ENCODE results near the gene ST6GALNAC6. TPM values are rescaled to one million over a fixed set of nuclear protein-coding genes. Genes with fewer than 3 reads are reported as not detected.

Gene ST6GALNAC6
- total and polyA plus RNA-seq, 2 donors (not counting 1 experiment from before 2014, with no cell fraction given): 68.0 to 126 TPM

DNA sequence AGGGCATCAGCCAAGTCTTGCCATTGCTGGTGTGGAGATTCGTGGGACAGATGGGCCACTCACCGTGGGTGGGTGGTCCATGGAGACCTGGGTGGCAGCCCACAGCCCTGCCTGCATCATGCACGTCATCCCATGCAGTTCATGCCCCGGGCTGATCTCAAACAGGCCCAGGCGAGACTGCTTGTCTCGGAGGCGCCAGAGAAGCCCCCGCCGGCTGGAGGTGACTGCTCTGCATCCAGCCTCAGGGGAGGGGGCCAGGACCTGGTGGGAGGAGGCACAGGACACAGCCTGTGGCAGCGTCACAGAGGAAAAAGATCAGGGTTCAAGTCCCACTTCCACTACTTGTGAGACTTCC, 30.2 kb upstream of the ST6GALNAC6 start:
- no peak overlapping the region for H3K4me2 ChIP-seq (replicated peaks; ENCODE audit: low read depth, low read length, poor library complexity, severe bottlenecking)
- ChIA-PET POLR2A (interaction anchor here (1.0 kb wide), 1 partner anchor 158 kb away, joined by 4 read pairs; no protein-coding TSS in a partner anchor), CTCF (interaction anchor here (0.9 to 1.9 kb wide), 4 partner anchors 8 to 158 kb away, joined by 3 to 12 read pairs (median 4); no protein-coding TSS in a partner anchor)
- Mint-ChIP-seq H3K9me3 (ENCODE audit: insufficient read depth) (no peaks in the 10 kb centered on the region), H3K4me1 (peaks cover 41% of the 10 kb centered on the region), H3K4me3 (peak overlapping the region; percentile 86), H3K27ac (no peak overlapping the region), H3K27me3 (peaks cover 13% of the 10 kb centered on the region)
- H3K4me3 ChIP-seq (ENCODE audit: control extremely low read depth in 1 of 5, extremely low read depth in 1 of 5, insufficient read depth in 1 of 5, low read depth in 2 of 5, low read length in 4 of 5): no peak overlapping the region
- H3K36me3 ChIP-seq (replicated peaks in 1 of 2; ENCODE audit: control extremely low read depth in 1 of 2, control insufficient read depth in 1 of 2, extremely low read depth in 1 of 2, insufficient read depth in 2 of 2, low read length in 1 of 2): no peaks in the 10 kb centered on the region
- H3K79me2 ChIP-seq (ENCODE audit: control insufficient read depth, insufficient read depth, low read length): peaks cover 11% of the 10 kb centered on the region
- TF ChIP-seq, protein P1, sequence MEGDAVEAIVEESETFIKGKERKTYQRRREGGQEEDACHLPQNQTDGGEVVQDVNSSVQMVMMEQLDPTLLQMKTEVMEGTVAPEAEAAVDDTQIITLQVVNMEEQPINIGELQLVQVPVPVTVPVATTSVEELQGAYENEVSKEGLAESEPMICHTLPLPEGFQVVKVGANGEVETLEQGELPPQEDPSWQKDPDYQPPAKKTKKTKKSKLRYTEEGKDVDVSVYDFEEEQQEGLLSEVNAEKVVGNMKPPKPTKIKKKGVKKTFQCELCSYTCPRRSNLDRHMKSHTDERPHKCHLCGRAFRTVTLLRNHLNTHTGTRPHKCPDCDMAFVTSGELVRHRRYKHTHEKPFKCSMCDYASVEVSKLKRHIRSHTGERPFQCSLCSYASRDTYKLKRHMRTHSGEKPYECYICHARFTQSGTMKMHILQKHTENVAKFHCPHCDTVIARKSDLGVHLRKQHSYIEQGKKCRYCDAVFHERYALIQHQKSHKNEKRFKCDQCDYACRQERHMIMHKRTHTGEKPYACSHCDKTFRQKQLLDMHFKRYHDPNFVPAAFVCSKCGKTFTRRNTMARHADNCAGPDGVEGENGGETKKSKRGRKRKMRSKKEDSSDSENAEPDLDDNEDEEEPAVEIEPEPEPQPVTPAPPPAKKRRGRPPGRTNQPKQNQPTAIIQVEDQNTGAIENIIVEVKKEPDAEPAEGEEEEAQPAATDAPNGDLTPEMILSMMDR (IDR thresholded peaks at IDR 0.05): no peak
- TF ChIP-seq EZH2 (IDR thresholded peaks at IDR 0.05; ENCODE audit: borderline replicate concordance, insufficient read depth, low read depth, low read length, poor library complexity, severe bottlenecking): no peak
- H3K27me3 ChIP-seq (replicated peaks in 1 of 4; ENCODE audit: control extremely low read depth in 1 of 4, control insufficient read depth in 3 of 4, insufficient read depth in 4 of 4, low read length in 3 of 4): peaks cover 0 to 39% (median 13%) of the 10 kb centered on the region in 4 experiments
- ATAC-seq (ENCODE audit: low read depth) (no peak), DNase-seq (no peak)
- no peak overlapping the region for H2AFZ ChIP-seq (ENCODE audit: insufficient read depth, low read depth, low read length, poor library complexity, severe bottlenecking)
- no peak overlapping the region for H3K27ac ChIP-seq (ENCODE audit: low read length in 2 of 2)
- intact Hi-C loops (cut with micrococcal nuclease): no loop called here
- H3K9ac ChIP-seq (ENCODE audit: low read length): no peak overlapping the region
- H4K20me1 ChIP-seq (ENCODE audit: control insufficient read depth, insufficient read depth, low read length, poor library complexity, severe bottlenecking): peaks cover 11% of the 10 kb centered on the region
- 79% methylated on average over 9 of the region's 10 CpGs for WGBS (ENCODE audit: insufficient coverage)
- peaks cover 33 to 40% of the 10 kb centered on the region in 2 donors for H3K4me1 ChIP-seq (ENCODE audit: control insufficient read depth in 2 of 2, insufficient read depth in 2 of 2, low read length in 2 of 2)
- H3K9me3 ChIP-seq (ENCODE audit: control extremely low read depth in 1 of 3, control insufficient read depth in 2 of 3, insufficient read depth in 1 of 3, low read length in 2 of 3): peaks cover 0 to 3% (median 0%) of the 10 kb centered on the region in 3 donors

Measured in B cell (primary cell).